Activated CD4-positive, CD25-positive, alpha-beta regulatory T cell treated with anti-CD3 and anti-CD28 coated beads, Interleukin-2, amount 50 U/mL, for 24 hours (primary cell): ENCODE data around the gene TIMM17A.

Source experiments
- ATAC-seq, 2 donors: fragments of 150-1000 bp; cut with Tn5 transposase; one replicate each; pipeline ENCODE4 v1.10.0; 2021; ENCODE audit warnings: mild to moderate bottlenecking in 1 of 2, moderate library complexity in 1 of 2

Gene TIMM17A

DNA sequence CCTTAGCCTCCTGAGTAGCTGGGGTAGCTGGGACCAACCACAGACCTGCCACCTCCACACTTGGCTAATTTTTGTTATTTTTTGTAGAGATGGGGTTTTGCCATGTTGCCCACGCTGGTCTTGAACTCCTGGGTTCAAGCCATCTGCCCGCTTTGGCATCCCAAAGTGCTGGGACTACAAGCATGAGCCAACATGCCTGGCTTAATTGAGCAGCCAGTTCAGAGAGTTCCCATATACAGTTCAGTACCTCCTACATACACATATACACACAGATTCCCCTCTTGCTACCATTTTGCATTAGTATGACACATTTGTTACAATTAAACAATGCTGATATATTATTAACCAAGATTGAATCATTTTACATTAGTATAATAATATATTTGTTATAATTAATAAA lies 30.1 kb downstream of the TIMM17A start:
- ATAC-seq, result no peak

GRCh38 chr1:201988601-201989000 lies 33.3 kb downstream of the TIMM17A start:
- no peak for ATAC-seq

- ATAC-seq, result no peak
Measured at GRCh38 chr1:201989354-201990128, 34.2 kb downstream of the TIMM17A start.

DNA sequence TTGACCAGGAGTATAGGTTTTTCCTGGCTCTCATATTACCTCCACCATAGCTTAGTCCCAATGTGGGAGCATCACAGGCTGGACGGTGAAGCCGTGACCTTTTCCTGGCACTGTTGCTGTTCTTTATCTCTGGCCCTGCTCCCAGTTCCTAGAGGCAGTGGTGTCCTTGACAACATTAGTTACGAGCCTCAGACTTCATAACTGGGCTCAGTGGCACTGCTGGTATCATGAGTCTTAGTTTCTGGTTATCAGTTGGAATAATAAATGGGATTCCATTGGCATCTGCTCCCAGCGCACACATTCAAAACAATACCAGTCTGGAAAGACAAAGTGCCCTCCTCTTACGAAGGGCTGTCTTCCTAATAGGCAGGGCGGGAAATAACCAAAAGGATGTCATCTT lies 35.1 kb downstream of the TIMM17A start:
- ATAC-seq, result no peak

- peak; percentile 64 to 79 for ATAC-seq
Measured at GRCh38 chr1:201999625-202000238, 44.4 kb downstream of the TIMM17A start.

DNA sequence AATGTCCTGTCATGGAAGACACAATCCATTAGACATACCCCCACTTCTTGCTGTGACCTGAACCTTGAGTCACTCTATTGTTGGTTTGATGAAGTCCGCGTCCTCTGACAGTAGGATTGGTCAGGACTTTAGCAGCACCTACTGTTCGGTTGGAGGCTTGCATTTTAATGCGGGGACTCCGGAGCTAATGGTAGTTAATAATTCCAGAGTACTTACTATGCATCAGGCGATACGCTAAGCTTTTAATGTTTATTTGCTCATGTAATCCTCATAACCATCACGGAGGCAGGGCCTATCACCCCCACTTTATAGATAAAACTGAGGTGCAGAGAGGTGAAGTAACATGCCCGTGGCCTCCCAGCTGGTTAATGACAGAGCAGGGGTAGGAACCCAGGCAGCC lies 47.2 kb downstream of the TIMM17A start:
- ATAC-seq, result no peak

- ATAC-seq, result no peak
Measured at GRCh38 chr1:202004711-202005110, 49.4 kb downstream of the TIMM17A start.

DNA sequence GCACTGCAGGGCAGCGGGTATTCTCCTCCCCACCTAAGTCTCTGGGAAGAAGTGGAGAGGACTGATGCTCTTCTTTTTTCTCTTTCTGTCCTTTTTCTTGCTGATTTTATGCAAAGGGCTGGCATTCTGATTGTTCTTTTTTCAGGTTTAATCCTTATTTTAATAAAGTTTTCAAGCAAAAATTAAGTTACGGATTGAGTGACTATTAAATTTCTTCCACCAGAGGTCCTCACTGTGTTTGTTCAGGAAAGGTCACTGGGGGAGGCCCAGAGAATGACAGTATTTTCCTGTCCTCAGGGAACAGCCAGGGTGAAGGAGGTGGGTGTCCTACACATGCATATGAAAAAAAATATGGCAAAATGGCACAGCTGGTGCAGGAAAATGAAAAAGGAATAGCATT lies 50.7 kb downstream of the TIMM17A start:
- no peak for ATAC-seq

- ATAC-seq, result no peak
Measured at GRCh38 chr1:202007304-202007703, 52.0 kb downstream of the TIMM17A start.

- no peak for ATAC-seq
Measured at GRCh38 chr1:202007805-202008489, 52.6 kb downstream of the TIMM17A start.

- peak; percentile 50 to 64 for ATAC-seq
Measured at GRCh38 chr1:202009326-202010179, 54.2 kb downstream of the TIMM17A start.

DNA sequence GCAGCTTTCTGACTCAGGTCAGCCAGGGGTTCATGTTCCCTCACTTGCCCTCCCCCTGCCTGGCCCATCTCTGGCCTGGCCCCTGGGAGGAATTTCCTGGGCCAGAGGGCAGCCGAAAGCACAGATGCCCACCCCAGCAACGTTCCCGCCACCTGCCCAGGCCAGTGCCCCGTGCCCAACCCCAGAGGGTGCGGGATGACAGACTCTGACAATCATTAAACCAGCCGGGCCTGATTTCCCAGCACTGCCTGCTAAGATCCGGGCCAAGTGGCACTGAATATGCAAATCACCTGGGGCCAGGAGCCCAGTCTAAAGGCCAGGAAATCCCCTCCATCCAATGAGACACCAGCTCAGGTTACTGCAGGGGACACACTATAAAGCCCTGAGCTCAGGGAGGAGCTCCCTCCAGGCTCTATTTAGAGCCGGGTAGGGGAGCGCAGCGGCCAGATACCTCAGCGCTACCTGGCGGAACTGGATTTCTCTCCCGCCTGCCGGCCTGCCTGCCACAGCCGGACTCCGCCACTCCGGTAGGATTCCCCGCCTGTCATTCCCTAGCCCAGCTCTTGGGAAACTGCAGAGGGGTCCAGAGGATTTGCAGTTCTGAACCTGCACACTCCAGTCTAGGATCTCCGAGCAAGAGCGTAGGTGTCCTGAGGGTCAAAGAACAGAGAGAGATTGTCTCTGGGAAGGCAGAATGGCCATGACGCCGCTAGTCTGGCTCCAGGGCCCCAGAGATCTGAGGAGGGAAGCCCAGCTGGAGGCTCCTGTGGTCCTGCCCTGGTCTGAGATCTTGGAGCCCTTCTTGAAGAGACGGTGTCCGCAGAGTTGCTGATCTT lies 55.1 kb downstream of the TIMM17A start, which contains the start of gene ELF3:
TSS of gene ELF3 (plus strand) at position 408 of the 836 bp plus-strand sequence. CDS start 550 bp downstream, outside the sequence.
- peak in 1 of 2 donors; percentile 24 for ATAC-seq

DNA sequence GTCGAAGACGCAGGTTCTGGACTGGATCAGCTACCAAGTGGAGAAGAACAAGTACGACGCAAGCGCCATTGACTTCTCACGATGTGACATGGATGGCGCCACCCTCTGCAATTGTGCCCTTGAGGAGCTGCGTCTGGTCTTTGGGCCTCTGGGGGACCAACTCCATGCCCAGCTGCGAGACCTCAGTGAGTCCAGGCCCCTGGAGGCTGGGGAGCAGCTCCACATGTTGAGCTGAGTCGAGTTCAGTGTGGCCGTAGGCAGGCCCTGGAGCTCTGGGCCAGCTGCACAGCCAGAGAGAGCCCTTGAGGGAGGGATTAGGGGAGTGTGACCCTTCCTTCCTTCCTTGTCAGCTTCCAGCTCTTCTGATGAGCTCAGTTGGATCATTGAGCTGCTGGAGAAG lies 56.7 kb downstream of the TIMM17A start:
- ATAC-seq, result no peak

- no peak for ATAC-seq
Measured at GRCh38 chr1:202012544-202013478, 57.5 kb downstream of the TIMM17A start.

- ATAC-seq, result no peak
Measured at GRCh38 chr1:202013603-202014002, 58.3 kb downstream of the TIMM17A start.

GRCh38 chr1:202014060-202014459 lies 58.8 kb downstream of the TIMM17A start:
- no peak for ATAC-seq

- ATAC-seq, result no peak
Measured at GRCh38 chr1:202014915-202015661, 59.8 kb downstream of the TIMM17A start.

DNA sequence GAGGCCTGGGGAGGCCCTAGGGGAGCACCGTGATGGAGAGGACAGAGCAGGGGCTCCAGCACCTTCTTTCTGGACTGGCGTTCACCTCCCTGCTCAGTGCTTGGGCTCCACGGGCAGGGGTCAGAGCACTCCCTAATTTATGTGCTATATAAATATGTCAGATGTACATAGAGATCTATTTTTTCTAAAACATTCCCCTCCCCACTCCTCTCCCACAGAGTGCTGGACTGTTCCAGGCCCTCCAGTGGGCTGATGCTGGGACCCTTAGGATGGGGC lies 60.3 kb downstream of the TIMM17A start:
- ATAC-seq, result no peak

DNA sequence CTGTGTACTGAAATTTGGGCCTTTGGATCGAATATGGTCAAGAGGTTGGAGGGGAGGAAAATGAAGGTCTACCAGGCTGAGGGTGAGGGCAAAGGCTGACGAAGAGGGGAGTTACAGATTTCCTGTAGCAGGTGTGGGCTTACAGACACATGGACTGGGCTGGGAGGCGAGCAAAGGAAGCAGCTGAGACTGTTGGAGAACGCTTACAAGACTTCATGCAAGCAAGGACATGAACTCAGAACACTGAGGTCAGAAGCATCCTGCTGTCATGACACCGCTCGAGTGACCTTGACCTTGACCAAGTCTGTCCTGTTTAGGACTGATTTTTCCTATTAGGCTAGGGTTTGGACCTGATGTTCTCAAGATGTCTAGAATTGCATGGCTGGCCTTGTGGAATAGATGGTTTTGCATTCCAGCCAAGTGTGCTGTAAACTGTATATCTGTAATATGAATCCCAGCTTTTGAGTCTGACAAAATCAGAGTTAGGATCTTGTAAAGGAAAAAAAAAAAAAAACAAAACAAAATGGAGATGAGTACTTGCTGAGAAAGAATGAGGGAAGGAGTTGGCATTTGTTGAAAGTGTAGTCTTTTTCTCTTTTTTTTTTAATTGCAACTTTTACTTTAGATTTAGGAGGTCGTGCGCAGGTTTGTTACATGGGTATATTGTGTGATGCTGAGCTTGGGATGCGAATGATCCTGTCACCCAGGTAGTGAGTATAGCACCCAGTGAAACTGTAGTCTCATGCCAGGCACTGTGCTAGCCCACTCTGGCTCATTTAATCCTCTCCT lies 60.9 kb downstream of the TIMM17A start:
- ATAC-seq, result no peak
